ENCODE results near the gene PFDN5. TPM values are rescaled to one million over a fixed set of nuclear protein-coding genes. Genes with fewer than 3 reads are reported as not detected.

PFDN5 gene
- total and polyA plus RNA-seq, 2 experiments from 2014 or later, result 380 to 625 TPM

- Histone ChIP-seq H3K9me3 (ENCODE audit: low read depth) (no peaks in the 10 kb centered on the region), H3K4me1 (ENCODE audit: insufficient read depth) (peaks cover 46% of the 10 kb centered on the region), H3K36me3 (ENCODE audit: low read depth) (0 out of 2 replicates have a peak, but pooled peaks cover 4% of the 10 kb centered on the region), H3K9me2 (ENCODE audit: insufficient read depth) (no peaks in the 10 kb centered on the region), H3K4me2 (ENCODE audit: unreplicated experiment) (peak overlapping the region; percentile 90), H3K79me2 (ENCODE audit: insufficient read depth) (peaks cover 52% of the 10 kb centered on the region), H2AFZ (no peak overlapping the region), H3K4me3 (peak overlapping the region; percentile 93), H3K9ac (peak overlapping the region; percentile 96), H4K20me1 (ENCODE audit: insufficient read depth) (no peaks in the 10 kb centered on the region), H3K27me3 (replicated peaks; ENCODE audit: insufficient read depth) (no peaks in the 10 kb centered on the region), H3F3A (ENCODE audit: insufficient read depth) (peaks cover 55% of the 10 kb centered on the region), H3K27ac (peak overlapping the region; percentile 100)
- TF ChIP-seq EZH2phosphoT487 (IDR thresholded peaks at IDR 0.05; ENCODE audit: insufficient read depth, low read depth) (no peak), EZH2 (IDR thresholded peaks at IDR 0.05; ENCODE audit: insufficient read depth, poor library complexity, severe bottlenecking) (no peak)
- peak; percentile 98 for DNase-seq
- 0 to 1% methylated on average over 5 of the region's 5 CpGs for WGBS, 2 experiments (ENCODE audit: low coverage in 1 of 2, low lambda C conversion rate in 2 of 2, missing lambda C conversion rate in 2 of 2)
- in situ Hi-C loops (cut with MboI), result no loop called here
These were observed 2.8 kb downstream of the PFDN5 start for GRCh38 chr12:53298164-53298563.

DNA sequence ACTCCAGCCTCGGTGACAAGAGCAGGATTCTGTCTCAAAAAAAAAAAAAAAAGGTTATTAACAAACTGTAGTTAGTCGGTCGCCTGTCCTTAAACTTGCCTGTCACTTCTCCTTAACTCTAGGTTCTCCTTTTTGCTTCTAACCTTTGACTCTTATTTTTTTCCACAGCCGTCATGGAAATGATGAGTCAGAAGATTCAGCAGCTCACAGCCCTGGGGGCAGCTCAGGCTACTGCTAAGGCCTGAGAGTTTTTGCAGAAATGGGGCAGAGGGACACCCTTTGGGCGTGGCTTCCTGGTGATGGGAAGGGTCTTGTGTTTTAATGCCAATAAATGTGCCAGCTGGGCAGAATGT is 3.7 kb downstream of the PFDN5 start:
- Histone ChIP-seq H3F3A (ENCODE audit: insufficient read depth) (peaks cover 55% of the 10 kb centered on the region), H3K36me3 (ENCODE audit: low read depth) (0 out of 2 replicates have a peak, but pooled peaks cover 4% of the 10 kb centered on the region), H3K79me2 (ENCODE audit: insufficient read depth) (peaks cover 61% of the 10 kb centered on the region), H2AFZ (no peak overlapping the region), H3K9me2 (ENCODE audit: insufficient read depth) (no peaks in the 10 kb centered on the region), H3K4me2 (ENCODE audit: unreplicated experiment) (peak overlapping the region; percentile 90), H3K27me3 (replicated peaks; ENCODE audit: insufficient read depth) (no peaks in the 10 kb centered on the region), H3K9me3 (ENCODE audit: low read depth) (no peaks in the 10 kb centered on the region), H3K4me1 (ENCODE audit: insufficient read depth) (peaks cover 46% of the 10 kb centered on the region), H3K27ac (peak overlapping the region; percentile 100), H3K4me3 (peak overlapping the region; percentile 82), H3K9ac (peak overlapping the region; percentile 96), H4K20me1 (ENCODE audit: insufficient read depth) (no peaks in the 10 kb centered on the region)
- in situ Hi-C loops (cut with MboI), result no loop called here
- peak; percentile 92 for DNase-seq
- no peak for TF ChIP-seq EZH2phosphoT487 (IDR thresholded peaks at IDR 0.05; ENCODE audit: insufficient read depth, low read depth)
- TF ChIP-seq EZH2 (IDR thresholded peaks at IDR 0.05; ENCODE audit: insufficient read depth, poor library complexity, severe bottlenecking), result no peak
- WGBS, 2 experiments (ENCODE audit: low coverage in 1 of 2, low lambda C conversion rate in 2 of 2, missing lambda C conversion rate in 2 of 2), result 27 to 29% methylated on average over 5 of the region's 5 CpGs

- 0 out of 2 replicates have a peak, but pooled peaks cover 4% of the 10 kb centered on the region for H3K36me3 ChIP-seq (ENCODE audit: low read depth)
- H3K9me2 ChIP-seq (ENCODE audit: insufficient read depth), result no peaks in the 10 kb centered on the region
- TF ChIP-seq EZH2phosphoT487 (IDR thresholded peaks at IDR 0.05; ENCODE audit: insufficient read depth, low read depth) (no peak), EZH2 (IDR thresholded peaks at IDR 0.05; ENCODE audit: insufficient read depth, poor library complexity, severe bottlenecking) (no peak)
- peaks cover 67% of the 10 kb centered on the region for H3K79me2 ChIP-seq (ENCODE audit: insufficient read depth)
- H3K9me3 ChIP-seq (ENCODE audit: low read depth), result no peaks in the 10 kb centered on the region
- H3K4me3 ChIP-seq, result peak within 1 kb of the TSS; percentile 82
- no peaks in the 10 kb centered on the region for H4K20me1 ChIP-seq (ENCODE audit: insufficient read depth)
- 0 out of 2 replicates have a peak within 1 kb of the TSS, but pooled peaks have one; percentile 27 for H2AFZ ChIP-seq
- in situ Hi-C loops (cut with MboI), result no loop called here
- peaks cover 46% of the 10 kb centered on the region for H3K4me1 ChIP-seq (ENCODE audit: insufficient read depth)
- H3K9ac ChIP-seq, result peak within 1 kb of the TSS; percentile 96
- peak; percentile 93 for DNase-seq
- peak within 1 kb of the TSS; percentile 100 for H3K27ac ChIP-seq
- H3K27me3 ChIP-seq (replicated peaks; ENCODE audit: insufficient read depth), result no peaks in the 10 kb centered on the region
- WGBS, 2 experiments (ENCODE audit: low coverage in 1 of 2, low lambda C conversion rate in 2 of 2, missing lambda C conversion rate in 2 of 2), result 2% methylated on average over 44 to 51 of the region's 51 CpGs
- H3K4me2 ChIP-seq (ENCODE audit: unreplicated experiment), result peak within 1 kb of the TSS; percentile 90
- H3F3A ChIP-seq (ENCODE audit: insufficient read depth), result peaks cover 50% of the 10 kb centered on the region
These were observed 4.3 kb downstream of the PFDN5 start, which contains the start of gene MYG1 for GRCh38 chr12:53299454-53300180. TSS of gene MYG1 (plus strand) at chr12:53299695. CDS start at chr12:53299738, 43 bp downstream.

GRCh38 chr12:53300187-53300586 is 4.8 kb downstream of the PFDN5 start:
- H3K4me2 ChIP-seq (ENCODE audit: unreplicated experiment), result peak overlapping the region; percentile 90
- peaks cover 41% of the 10 kb centered on the region for H3K4me1 ChIP-seq (ENCODE audit: insufficient read depth)
- peak overlapping the region; percentile 96 for H3K9ac ChIP-seq
- H3K36me3 ChIP-seq (ENCODE audit: low read depth), result 0 out of 2 replicates have a peak, but pooled peaks cover 4% of the 10 kb centered on the region
- H4K20me1 ChIP-seq (ENCODE audit: insufficient read depth), result no peaks in the 10 kb centered on the region
- in situ Hi-C loops (cut with MboI), result no loop called here
- H3K27ac ChIP-seq, result peak overlapping the region; percentile 100
- no peak for TF ChIP-seq EZH2phosphoT487 (IDR thresholded peaks at IDR 0.05; ENCODE audit: insufficient read depth, low read depth)
- TF ChIP-seq EZH2 (IDR thresholded peaks at IDR 0.05; ENCODE audit: insufficient read depth, poor library complexity, severe bottlenecking), result no peak
- H3K4me3 ChIP-seq, result peak overlapping the region; percentile 82
- no peaks in the 10 kb centered on the region for H3K9me2 ChIP-seq (ENCODE audit: insufficient read depth)
- peaks cover 68% of the 10 kb centered on the region for H3K79me2 ChIP-seq (ENCODE audit: insufficient read depth)
- H2AFZ ChIP-seq, result 0 out of 2 replicates have a peak overlapping the region, but pooled peaks have one; percentile 27
- no peaks in the 10 kb centered on the region for H3K9me3 ChIP-seq (ENCODE audit: low read depth)
- 3% methylated on average over 12 of the region's 12 CpGs for WGBS, 2 experiments (ENCODE audit: low coverage in 1 of 2, low lambda C conversion rate in 2 of 2, missing lambda C conversion rate in 2 of 2)
- H3F3A ChIP-seq (ENCODE audit: insufficient read depth), result peaks cover 45% of the 10 kb centered on the region
- no peaks in the 10 kb centered on the region for H3K27me3 ChIP-seq (replicated peaks; ENCODE audit: insufficient read depth)
- peak; percentile 84 for DNase-seq

Measured in GM23248 (cell line).